ENCODE results near the gene CTXN1. TPM values are rescaled to one million over a fixed set of nuclear protein-coding genes. Genes with fewer than 3 reads are reported as not detected.

CTXN1 gene
- total and polyA plus RNA-seq, 2 of the 4 experiments (the other 2 are of a cell fraction), result 0.36 to 7.4 TPM

DNA sequence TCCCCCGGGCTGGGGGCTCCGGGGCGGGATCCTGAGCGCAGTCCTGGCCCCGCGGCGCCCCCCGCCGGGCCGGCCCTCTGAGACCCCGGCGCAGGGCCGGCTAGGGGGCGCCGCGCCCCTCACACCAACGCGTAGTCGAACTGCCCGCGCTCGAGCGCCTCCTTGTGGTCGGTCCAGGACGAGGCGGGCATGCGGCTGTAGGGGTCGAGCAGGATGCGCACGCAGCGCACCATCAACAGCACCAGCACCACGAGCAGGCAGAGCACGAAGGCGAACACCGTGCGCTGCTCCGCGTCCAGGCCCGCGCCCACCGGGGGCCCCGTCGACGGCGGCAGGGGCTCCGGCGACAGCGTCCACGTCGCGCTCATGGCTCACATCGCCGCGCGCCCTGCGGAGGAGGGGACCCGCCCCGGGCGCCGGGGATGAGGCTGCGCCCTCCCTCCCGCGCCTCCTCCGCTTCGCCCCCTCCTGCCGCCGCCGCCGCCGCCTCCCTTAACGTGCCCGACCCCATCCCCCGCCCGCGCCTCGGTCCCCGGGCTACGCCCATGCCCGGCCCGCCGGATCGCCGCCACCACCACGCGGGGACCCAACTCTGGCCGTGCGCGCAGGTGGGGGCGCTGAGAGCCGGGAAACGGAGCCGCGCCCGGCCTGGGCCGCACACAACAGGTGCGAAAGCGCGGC lies 624 bp downstream of the CTXN1 start:
- no peak overlapping the region for H4K91ac ChIP-seq (ENCODE audit: insufficient read depth, low read depth, low read length)
- no peak overlapping the region for H3K4ac ChIP-seq (ENCODE audit: low read depth, low read length)
- TF ChIP-seq, protein P1, sequence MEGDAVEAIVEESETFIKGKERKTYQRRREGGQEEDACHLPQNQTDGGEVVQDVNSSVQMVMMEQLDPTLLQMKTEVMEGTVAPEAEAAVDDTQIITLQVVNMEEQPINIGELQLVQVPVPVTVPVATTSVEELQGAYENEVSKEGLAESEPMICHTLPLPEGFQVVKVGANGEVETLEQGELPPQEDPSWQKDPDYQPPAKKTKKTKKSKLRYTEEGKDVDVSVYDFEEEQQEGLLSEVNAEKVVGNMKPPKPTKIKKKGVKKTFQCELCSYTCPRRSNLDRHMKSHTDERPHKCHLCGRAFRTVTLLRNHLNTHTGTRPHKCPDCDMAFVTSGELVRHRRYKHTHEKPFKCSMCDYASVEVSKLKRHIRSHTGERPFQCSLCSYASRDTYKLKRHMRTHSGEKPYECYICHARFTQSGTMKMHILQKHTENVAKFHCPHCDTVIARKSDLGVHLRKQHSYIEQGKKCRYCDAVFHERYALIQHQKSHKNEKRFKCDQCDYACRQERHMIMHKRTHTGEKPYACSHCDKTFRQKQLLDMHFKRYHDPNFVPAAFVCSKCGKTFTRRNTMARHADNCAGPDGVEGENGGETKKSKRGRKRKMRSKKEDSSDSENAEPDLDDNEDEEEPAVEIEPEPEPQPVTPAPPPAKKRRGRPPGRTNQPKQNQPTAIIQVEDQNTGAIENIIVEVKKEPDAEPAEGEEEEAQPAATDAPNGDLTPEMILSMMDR (conservative IDR thresholded peaks at IDR 0.05; ENCODE audit: low read depth, low read length), result peak; percentile 93
- peak; percentile 76; the same call in 1 of the 2 replicates for TF ChIP-seq MXI1 (IDR thresholded peaks at IDR 0.05; ENCODE audit: borderline replicate concordance, low read depth, low read length)
- no peak for TF ChIP-seq CHD1 (IDR thresholded peaks at IDR 0.05; ENCODE audit: low read depth, low read length)
- TF ChIP-seq SMC3 (IDR thresholded peaks at IDR 0.05; ENCODE audit: low read depth, low read length), result peak; percentile 57
- TF ChIP-seq, protein P2, sequence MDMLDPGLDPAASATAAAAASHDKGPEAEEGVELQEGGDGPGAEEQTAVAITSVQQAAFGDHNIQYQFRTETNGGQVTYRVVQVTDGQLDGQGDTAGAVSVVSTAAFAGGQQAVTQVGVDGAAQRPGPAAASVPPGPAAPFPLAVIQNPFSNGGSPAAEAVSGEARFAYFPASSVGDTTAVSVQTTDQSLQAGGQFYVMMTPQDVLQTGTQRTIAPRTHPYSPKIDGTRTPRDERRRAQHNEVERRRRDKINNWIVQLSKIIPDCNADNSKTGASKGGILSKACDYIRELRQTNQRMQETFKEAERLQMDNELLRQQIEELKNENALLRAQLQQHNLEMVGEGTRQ (IDR thresholded peaks at IDR 0.05; ENCODE audit: low read depth, low read length), result no peak; the same call in 1 of the 2 replicates
- no peak for TF ChIP-seq CEBPB (IDR thresholded peaks at IDR 0.05; ENCODE audit: low read depth, low read length)
- TF ChIP-seq RAD21 (IDR thresholded peaks at IDR 0.05; ENCODE audit: low read length), result peak; percentile 59
- peak; percentile 53; the same call in 1 of the 2 replicates for TF ChIP-seq MAZ (IDR thresholded peaks at IDR 0.05; ENCODE audit: borderline replicate concordance, low read depth, low read length)
- no peak overlapping the region for H3K14ac ChIP-seq (replicated peaks; ENCODE audit: low read depth, low read length)
- peak overlapping the region; percentile 93 for H3K4me2 ChIP-seq (ENCODE audit: low read depth, low read length)
- H2AK5ac ChIP-seq (ENCODE audit: low read depth, low read length), result no peak overlapping the region
- intact Hi-C loops (cut with micrococcal nuclease), result no loop called here
- peaks cover 2 to 25% of the 10 kb centered on the region in 2 experiments; a peak in 2 of 4 replicates for H3K79me1 ChIP-seq (ENCODE audit: low read depth in 1 of 2, low read length in 2 of 2)
- no peaks in the 10 kb centered on the region for H3K27me3 ChIP-seq (ENCODE audit: control insufficient read depth, insufficient read depth, low read length)
- peak overlapping the region; percentile 77 for H2AK9ac ChIP-seq (replicated peaks; ENCODE audit: low read depth, low read length, poor library complexity)
- H2BK20ac ChIP-seq (ENCODE audit: low read depth, low read length), result no peak overlapping the region
- H3K56ac ChIP-seq (ENCODE audit: extremely low read depth, insufficient read depth, low read length), result no peak overlapping the region
- BruUV-seq (replicated peaks), result no TSS peak
- no peak overlapping the region for H3K23ac ChIP-seq (ENCODE audit: low read depth, low read length)
- no peak overlapping the region for H2BK5ac ChIP-seq (ENCODE audit: low read depth, low read length, poor library complexity, severe bottlenecking)
- peak; percentile 38 for ATAC-seq (ENCODE audit: low read depth)
- H3K36me3 ChIP-seq (ENCODE audit: control insufficient read depth, insufficient read depth, low read length), result peaks cover 7% of the 10 kb centered on the region
- no peak overlapping the region for H2BK15ac ChIP-seq (ENCODE audit: low read depth, low read length)
- H3K4me3 ChIP-seq (ENCODE audit: insufficient read depth, low read depth, low read length), result peak overlapping the region; percentile 53
- no peak overlapping the region for H3K18ac ChIP-seq (ENCODE audit: low read depth, low read length)
- H3K27ac ChIP-seq (ENCODE audit: insufficient read depth, low read length), result no peak overlapping the region; the same call in 1 of the 2 replicates
- in situ Hi-C loops (cut with MboI; ENCODE audit: low sequenced_read_pairs), result no loop called here
- H3K9me1 ChIP-seq (ENCODE audit: insufficient read depth, low read length), result peaks cover 12% of the 10 kb centered on the region; the same call in 1 of the 2 replicates
- WGBS, 2 experiments (ENCODE audit: extremely low coverage in 2 of 2, insufficient read length in 1 of 2), result 1% methylated on average over 55 of the region's 98 CpGs; no CpG with 5 or more reads in 1 of the 2 experiments
- H4K8ac ChIP-seq (ENCODE audit: low read depth in 2 of 2, low read length in 2 of 2), result no peak overlapping the region
- peak overlapping the region; percentile 89 for H2AFZ ChIP-seq (replicated peaks; ENCODE audit: low read length, poor library complexity)
- peak; percentile 73 for DNase-seq
- H4K5ac ChIP-seq (ENCODE audit: low read depth, low read length), result no peak overlapping the region
- H2BK120ac ChIP-seq (ENCODE audit: low read depth, low read length), result no peak overlapping the region
- peaks cover 28% of the 10 kb centered on the region for H3K4me1 ChIP-seq (ENCODE audit: control insufficient read depth, insufficient read depth, low read length)
- dilution Hi-C loops (cut with HindIII; ENCODE audit: low sequenced_read_pairs, unreplicated experiment), result no loop called here
- ChIA-PET CTCF (no interaction called here), POLR2A (ENCODE audit: unreplicated experiment) (no interaction called here)
- peaks cover 26% of the 10 kb centered on the region for H4K20me1 ChIP-seq (ENCODE audit: insufficient read depth, low read length)
- no peak overlapping the region for H3K9ac ChIP-seq (ENCODE audit: low read depth, low read length)
- H3K9me3 ChIP-seq (ENCODE audit: control insufficient read depth, insufficient read depth, low read length), result no peaks in the 10 kb centered on the region

Measured in IMR-90 (cell line).